GM12892 (cell line): Measurements from ENCODE around the gene WDR4.
"Not testable (repeated sequence)": the region's sequence is repeated elsewhere in the genome, so short reads cannot be mapped to it uniquely, and the experiment has no call there.

Experiments
- POLR2A ChIP-seq: IDR thresholded peaks from 2 replicates; pipeline ENCODE4 v1.6.1; 2011; ENCODE audit warnings: low read depth, low read length, control low read depth
- POLR2AphosphoS5 ChIP-seq: IDR thresholded peaks from 2 replicates; pipeline ENCODE4 v1.6.1; 2011; ENCODE audit warnings: low read depth, low read length, control low read depth
- TAF1 ChIP-seq: IDR thresholded peaks from 2 replicates; pipeline ENCODE4 v1.6.1; 2011; ENCODE audit warnings: low read depth, mild to moderate bottlenecking, control low read depth, low read length, borderline replicate concordance

DNA sequence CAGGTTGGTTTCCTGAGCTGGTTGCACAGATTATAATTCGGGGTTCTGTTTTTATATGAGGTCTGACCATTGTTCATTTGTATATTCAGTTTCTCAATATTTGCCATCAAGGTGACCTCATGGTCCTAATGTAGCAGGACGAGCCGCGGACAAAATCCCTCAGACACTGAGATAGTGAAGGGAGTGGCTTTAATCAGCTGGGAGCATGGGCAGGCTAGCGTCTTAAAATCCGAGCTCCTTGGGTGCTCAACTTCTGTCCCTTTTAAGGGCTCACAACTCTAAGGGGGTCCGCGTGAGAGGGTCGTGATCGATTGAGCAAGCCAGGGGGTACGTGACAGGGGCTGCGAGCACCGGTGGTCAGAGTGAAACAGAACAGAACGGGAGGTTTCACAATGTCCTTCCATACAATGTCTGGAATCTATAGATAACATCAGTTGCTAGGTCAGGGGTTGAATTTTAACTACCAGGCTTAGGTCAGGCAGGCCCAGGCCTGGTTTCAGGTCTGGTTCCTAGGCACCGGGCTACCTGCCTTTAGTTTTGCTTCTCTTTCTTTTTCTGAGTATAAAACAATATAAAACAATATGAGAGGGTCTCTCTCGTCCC is 71.9 kb downstream of the WDR4 start:
- not testable (repeated sequence) for TF ChIP-seq POLR2AphosphoS5, TAF1, POLR2A
